Body of pancreas (tissue), 4 donors: ENCODE data around the gene SYNDIG1L. TPM values are rescaled to one million over a fixed set of nuclear protein-coding genes. Genes with fewer than 3 reads are reported as not detected.
A peak's percentile ranks its signal among the peaks of the same experiment; 100 is the strongest.

ENCODE experiments used
- ATAC-seq: fragments of 150-250 bp; one replicate; pipeline ENCODE4 v1.9.1; 2016
- DNase-seq, 4 donors: peaks; one replicate each; pipeline ENCODE4 v3.0.0-alpha.2; 2019
- H3K27ac ChIP-seq, 4 donors: fragments of 200-600 bp; sonication (generic); 1 replicate in 3 of 4; 2 replicates in 1 of 4; pipeline versions ENCODE4 v1.5.1 to v1.6.1; 2016 to 2019; ENCODE audit warnings: mild to moderate bottlenecking in 1 of 4, mixed read lengths in 1 of 4, moderate library complexity in 1 of 4
- H3K27me3 ChIP-seq, 2 donors: fragments of 200-600 bp; sonication (generic); one replicate each; pipeline ENCODE4 v1.6.0; 2016; ENCODE audit warnings: mild to moderate bottlenecking in 1 of 2
- H3K36me3 ChIP-seq, 2 donors: fragments of 200-600 bp; sonication (generic); replicated peaks in 1 of 2; 2 replicates each; pipeline ENCODE4 v1.5.1; 2016; ENCODE audit warnings: low read depth in 2 of 2; ENCODE audit not compliant: insufficient read depth in 1 of 2
- H3K4me1 ChIP-seq: fragments of 200-600 bp; sonication (generic); one replicate; pipeline ENCODE4 v1.6.0; 2016
- H3K4me3 ChIP-seq, 2 donors: fragments of 200-600 bp; sonication (generic); 1 replicate in 1 of 2; 2 replicates in 1 of 2; pipeline ENCODE4 v1.5.1; 2016 to 2019
- H3K9me3 ChIP-seq, 3 donors: fragments of 200-600 bp; sonication (generic); 1 replicate in 2 of 3; 2 replicates in 1 of 3; pipeline ENCODE4 v1.5.1; 2016
- CTCF ChIP-seq, 7 experiments: fragments of 450-650 bp in 4 of 7; fragments of 200-600 bp in 3 of 7; sonication (generic) in 3 of 7; IDR thresholded peaks; one replicate each; pipeline ENCODE4 v1.5.1; 2016 to 2019; ENCODE audit warnings: antibody characterized with exemption in 7 of 7
- POLR2A ChIP-seq, 3 donors: fragments of 450-650 bp; IDR thresholded peaks; one replicate each; pipeline ENCODE4 v1.6.1; 2016; ENCODE audit warnings: antibody characterized with exemption in 3 of 3, mild to moderate bottlenecking in 2 of 3
- WGBS, 2 donors: methylation state at CpG; one replicate each; pipeline ENCODE4 v1.1.5; 2017; 5-methylcytosine and 5-hydroxymethylcytosine counted together
- intact Hi-C: fragments of 100-400 bp; cut with DNase I; formaldehyde crosslinking; loops from one replicate; pipeline ENCODE4 v1.15.1; 2023
- total RNA-seq, 2 donors: library from RNA; depleted of rRNA; stranded (reverse); fragments of >200 nt; gene quantifications; one replicate each; pipeline ENCODE4 v1.1.0, GENCODE V29; 2016

Gene SYNDIG1L
- total RNA-seq, 2 donors from 2014 or later = 0.52 TPM; not detected in 1

- Histone ChIP-seq H3K4me3 (no peak overlapping the region), H3K27me3 (no peaks in the 10 kb centered on the region), H3K9me3 (no peaks in the 10 kb centered on the region), H3K4me1 (peaks cover 6% of the 10 kb centered on the region), H3K27ac (no peak overlapping the region), H3K36me3 (no peaks in the 10 kb centered on the region)
- TF ChIP-seq POLR2A (IDR thresholded peaks at IDR 0.05) (no peak), CTCF (IDR thresholded peaks at IDR 0.05) (no peak)
- no peak for ATAC-seq
- intact Hi-C loops = no loop called here
- no peak for DNase-seq
- 83 to 100% methylated on average over 1 of the region's 1 CpG for WGBS, 2 donors
Observed at GRCh38 chr14:74427651-74428050, 1.6 kb upstream of the SYNDIG1L start.

DNA sequence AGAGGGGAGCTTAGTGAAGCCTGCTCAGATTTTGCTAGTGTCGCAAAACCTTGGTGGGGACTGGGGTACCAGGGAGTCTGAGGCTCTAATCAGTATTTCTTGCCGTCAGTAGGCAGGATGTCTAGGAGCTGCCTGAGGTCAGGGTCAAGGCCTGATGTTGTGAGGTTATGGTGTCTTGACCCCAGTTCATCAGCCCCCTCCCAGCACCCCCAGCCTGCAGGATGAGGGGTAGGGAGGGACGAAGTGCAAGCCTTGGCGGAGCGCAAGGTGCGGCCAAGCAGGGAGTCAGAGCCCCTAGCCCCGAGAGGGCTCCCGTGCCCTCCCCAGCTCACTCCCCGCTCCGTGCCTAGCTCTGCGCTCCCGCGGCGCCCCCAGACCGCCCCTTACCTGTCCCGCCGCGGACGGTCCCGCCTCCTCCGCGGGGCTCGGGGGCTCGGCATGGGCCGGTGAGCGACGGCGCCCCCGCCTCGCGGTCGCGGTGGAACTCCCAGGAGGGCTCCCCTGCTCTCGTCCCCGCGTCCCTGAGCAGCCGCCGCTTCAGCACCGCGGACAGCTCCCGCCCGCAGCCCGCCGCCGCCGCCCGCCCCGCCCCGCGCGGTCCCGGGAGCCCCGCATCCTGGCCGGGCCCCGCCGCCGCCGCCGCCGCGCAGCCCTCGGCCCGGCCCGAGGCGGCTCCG lies 347 bp downstream of the SYNDIG1L start:
- no peak overlapping the region for H3K4me3 ChIP-seq
- peak; percentile 21 to 58 (median 41) for DNase-seq

DNA sequence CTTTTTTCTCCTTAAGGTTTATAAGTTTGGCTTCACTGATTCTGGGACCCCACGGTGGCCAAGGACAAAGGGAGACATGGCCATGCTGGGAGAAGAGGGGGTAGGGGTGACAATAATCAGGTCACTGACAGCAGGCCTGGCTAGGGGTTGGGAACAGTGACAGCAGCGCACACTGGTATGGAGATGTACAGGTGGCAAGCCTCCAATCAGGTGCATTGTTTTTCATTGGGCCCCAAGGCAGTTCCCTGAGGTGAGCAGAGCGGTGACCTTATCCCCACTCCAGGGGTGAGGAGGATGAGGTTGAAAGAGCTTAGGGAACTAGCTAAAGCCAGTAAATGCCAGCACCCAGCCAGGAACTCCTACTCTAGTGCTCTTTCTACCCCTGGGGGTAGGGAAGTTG lies 1.4 kb downstream of the SYNDIG1L start:
- H3K4me3 ChIP-seq = no peak overlapping the region
- intact Hi-C loops = no loop called here
- peaks cover 6% of the 10 kb centered on the region for H3K4me1 ChIP-seq
- DNase-seq (no peak), ATAC-seq (no peak)
- no peaks in the 10 kb centered on the region for H3K27me3 ChIP-seq
- H3K36me3 ChIP-seq = no peaks in the 10 kb centered on the region
- TF ChIP-seq POLR2A (IDR thresholded peaks at IDR 0.05) (no peak), CTCF (IDR thresholded peaks at IDR 0.05) (no peak)
- no peak overlapping the region for H3K27ac ChIP-seq
- WGBS, 2 donors = 80 to 86% methylated on average over 3 of the region's 3 CpGs
- H3K9me3 ChIP-seq = no peaks in the 10 kb centered on the region

More for the DNA sequence above, 347 bp downstream of the SYNDIG1L start:
- intact Hi-C loops = no loop called here
- peak; percentile 77 for ATAC-seq
- 2 to 7% methylated on average over 19 to 32 of the region's 66 CpGs for WGBS, 2 donors
- no peaks in the 10 kb centered on the region for H3K36me3 ChIP-seq
- H3K9me3 ChIP-seq = no peaks in the 10 kb centered on the region
- H3K27ac ChIP-seq = no peak overlapping the region
- peaks cover 6% of the 10 kb centered on the region for H3K4me1 ChIP-seq
- H3K27me3 ChIP-seq = no peaks in the 10 kb centered on the region
- TF ChIP-seq CTCF (IDR thresholded peaks at IDR 0.05) (no peak), POLR2A (IDR thresholded peaks at IDR 0.05) (no peak)

- intact Hi-C loops = no loop called here
- Histone ChIP-seq H3K4me1 (peaks cover 6% of the 10 kb centered on the region), H3K4me3 (no peak overlapping the region), H3K27me3 (no peaks in the 10 kb centered on the region), H3K36me3 (no peaks in the 10 kb centered on the region), H3K27ac (no peak overlapping the region), H3K9me3 (no peaks in the 10 kb centered on the region)
- DNase-seq (peak in 1 of 4 donors; percentile 16), ATAC-seq (no peak)
- WGBS, 2 donors = 72 to 79% methylated on average over 7 of the region's 7 CpGs
- TF ChIP-seq POLR2A (IDR thresholded peaks at IDR 0.05) (no peak), CTCF (IDR thresholded peaks at IDR 0.05) (no peak)
Observed at GRCh38 chr14:74423246-74423645, 2.8 kb downstream of the SYNDIG1L start.

GRCh38 chr14:74421981-74422380 lies 4.0 kb downstream of the SYNDIG1L start:
- ATAC-seq = no peak
- H3K27ac ChIP-seq = no peak overlapping the region
- H3K36me3 ChIP-seq = no peaks in the 10 kb centered on the region
- intact Hi-C loops = no loop called here
- 40 to 41% methylated on average over 5 of the region's 5 CpGs for WGBS, 2 donors
- no peak overlapping the region for H3K4me3 ChIP-seq
- H3K27me3 ChIP-seq = no peaks in the 10 kb centered on the region
- DNase-seq = no peak
- H3K9me3 ChIP-seq = no peaks in the 10 kb centered on the region
- no peak for TF ChIP-seq CTCF (IDR thresholded peaks at IDR 0.05)
- H3K4me1 ChIP-seq = peaks cover 6% of the 10 kb centered on the region
